Right forelimb (tissue), 1 donor: ENCODE measurements around the gene LTBP4.
A peak's percentile ranks its signal among the peaks of the same experiment; 100 is the strongest.
"Not testable (repeated sequence)": the region's sequence is repeated elsewhere in the genome, so short reads cannot be mapped to it uniquely, and the experiment has no call there.

Source experiments
- DNase-seq: peaks from one replicate; pipeline ENCODE4 v3.0.0-alpha.2; 2018

Gene LTBP4

GRCh38 chr19:40613690-40614621 lies 12.8 kb downstream of the LTBP4 start:
- peak; percentile 87 for DNase-seq

GRCh38 chr19:40614622-40615411 lies 13.6 kb downstream of the LTBP4 start:
- DNase-seq: peak; percentile 85

- DNase-seq: no peak
These were observed 15.0 kb downstream of the LTBP4 start for GRCh38 chr19:40616178-40616577.

- DNase-seq: no peak
These were observed 15.8 kb downstream of the LTBP4 start for GRCh38 chr19:40616941-40617340.

GRCh38 chr19:40617961-40618360 lies 16.8 kb downstream of the LTBP4 start:
- no peak for DNase-seq

- DNase-seq: no peak
These were observed 18.4 kb downstream of the LTBP4 start for GRCh38 chr19:40619333-40620160.

DNA sequence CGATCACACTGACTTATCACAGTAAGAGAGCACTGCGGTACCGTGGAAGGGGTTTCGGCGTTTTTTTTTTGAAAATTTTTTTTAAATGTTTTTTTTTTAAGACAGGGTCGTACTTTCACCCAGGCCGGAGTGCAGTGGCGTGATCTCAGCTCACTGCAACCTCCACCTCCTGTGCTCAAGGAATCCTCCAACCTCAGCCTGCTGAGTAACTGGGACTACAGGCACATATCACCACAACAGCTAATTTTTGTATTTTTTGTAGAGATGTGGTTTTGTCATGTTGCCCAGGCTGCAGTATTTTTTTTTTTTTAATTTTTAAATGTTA lies 19.0 kb downstream of the LTBP4 start:
- no peak for DNase-seq

DNA sequence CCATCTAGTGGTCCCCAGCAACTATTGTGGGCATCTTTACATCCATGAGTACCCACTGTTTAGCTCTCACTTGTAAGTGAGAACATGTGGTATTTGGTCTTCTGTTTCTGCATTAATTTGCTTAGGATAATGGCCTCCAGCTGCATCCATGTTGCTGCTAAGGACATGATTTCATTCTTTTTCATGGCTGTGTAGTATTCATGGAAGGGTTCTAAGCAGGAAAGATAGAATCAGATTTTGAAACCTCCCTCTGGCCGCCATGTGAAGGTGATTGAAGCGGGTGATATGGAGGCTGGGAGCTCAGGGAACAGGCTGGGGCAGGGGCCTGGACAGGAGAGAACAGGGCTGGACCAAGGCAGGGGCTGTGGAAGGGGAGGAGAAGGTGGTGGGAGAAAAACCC lies 20.1 kb downstream of the LTBP4 start:
- no peak for DNase-seq

DNA sequence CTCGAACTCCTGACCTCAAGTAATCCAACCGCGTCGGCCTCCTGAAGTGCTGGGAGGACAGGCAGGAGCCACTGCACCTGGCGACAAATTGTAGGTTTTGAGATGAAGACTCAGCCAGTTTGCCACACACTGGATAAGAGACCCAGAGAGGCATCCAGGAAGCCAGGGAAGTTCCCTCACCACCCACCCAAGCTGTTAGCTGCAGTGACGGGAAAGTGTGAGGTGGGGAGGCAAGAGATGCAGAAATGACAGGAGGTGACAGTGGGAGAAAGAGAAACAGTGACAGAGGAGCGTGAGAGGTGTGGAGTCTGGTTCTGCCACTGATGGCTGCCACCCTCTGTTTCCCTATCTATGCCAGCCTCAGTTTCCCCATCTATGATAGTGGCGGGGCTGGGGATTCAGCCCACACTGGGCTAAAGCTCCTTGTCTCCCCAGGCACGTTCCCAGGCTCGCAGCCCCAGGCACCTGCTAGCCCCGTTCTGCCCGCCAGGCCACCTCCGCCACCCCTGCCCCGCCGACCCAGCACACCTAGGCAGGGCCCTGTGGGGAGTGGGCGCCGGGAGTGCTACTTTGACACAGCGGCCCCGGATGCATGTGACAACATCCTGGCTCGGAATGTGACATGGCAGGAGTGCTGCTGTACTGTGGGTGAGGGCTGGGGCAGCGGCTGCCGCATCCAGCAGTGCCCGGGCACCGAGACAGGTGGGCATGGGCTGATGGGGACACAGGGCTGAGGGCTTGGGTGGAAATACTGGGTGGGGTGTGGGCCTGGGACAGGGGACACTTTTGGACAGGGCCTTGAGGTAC lies 21.0 kb downstream of the LTBP4 start:
- DNase-seq: no peak

DNA sequence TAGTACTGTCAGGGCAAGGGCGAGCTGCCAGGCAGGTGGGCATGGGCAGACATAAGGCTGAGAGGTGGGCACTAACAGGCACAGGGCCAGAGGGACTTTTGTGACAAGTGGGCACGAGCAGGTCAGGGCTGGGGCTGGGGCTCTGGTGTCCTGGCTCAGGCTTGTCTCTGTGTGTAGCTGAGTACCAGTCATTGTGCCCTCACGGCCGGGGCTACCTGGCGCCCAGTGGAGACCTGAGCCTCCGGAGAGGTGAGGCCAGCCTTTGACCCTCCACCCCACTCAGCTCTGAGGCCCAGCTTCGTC lies 21.6 kb downstream of the LTBP4 start:
- no peak for DNase-seq

DNA sequence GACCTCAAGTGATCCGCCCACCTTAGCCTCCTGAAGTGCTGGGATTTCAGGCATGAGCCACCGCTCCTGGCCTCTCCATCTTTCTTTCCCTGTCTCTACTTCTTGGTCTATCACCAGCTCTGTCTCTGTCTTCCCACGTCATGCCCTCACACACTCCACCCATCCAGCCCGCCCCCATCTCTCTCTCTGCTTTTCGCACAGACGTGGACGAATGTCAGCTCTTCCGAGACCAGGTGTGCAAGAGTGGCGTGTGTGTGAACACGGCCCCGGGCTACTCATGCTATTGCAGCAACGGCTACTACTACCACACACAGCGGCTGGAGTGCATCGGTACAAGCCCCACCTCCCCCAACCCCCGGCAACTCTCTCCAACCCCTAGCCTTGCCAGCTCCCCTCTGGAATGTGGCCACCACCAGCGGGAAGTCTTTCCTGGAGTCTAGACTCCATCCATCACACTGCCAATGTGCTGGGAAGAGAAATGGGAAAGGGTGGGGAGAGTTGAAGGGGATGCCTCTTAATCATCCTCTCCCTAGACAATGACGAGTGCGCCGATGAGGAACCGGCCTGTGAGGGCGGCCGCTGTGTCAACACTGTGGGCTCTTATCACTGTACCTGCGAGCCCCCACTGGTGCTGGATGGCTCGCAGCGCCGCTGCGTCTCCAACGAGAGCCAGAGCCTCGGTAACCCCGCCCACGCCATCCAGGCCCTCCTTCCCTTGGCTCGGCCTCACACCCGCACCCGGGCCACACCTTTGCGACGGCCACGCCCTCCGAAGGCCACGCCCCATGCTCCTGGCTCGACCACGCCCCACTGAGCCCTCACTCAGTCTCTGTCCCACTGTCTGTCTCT lies 22.5 kb downstream of the LTBP4 start:
- DNase-seq: no peak

- DNase-seq: not testable (repeated sequence)
These were observed 23.4 kb downstream of the LTBP4 start for GRCh38 chr19:40624369-40625153.

- DNase-seq: no peak
These were observed 24.4 kb downstream of the LTBP4 start for GRCh38 chr19:40625406-40626120.

DNA sequence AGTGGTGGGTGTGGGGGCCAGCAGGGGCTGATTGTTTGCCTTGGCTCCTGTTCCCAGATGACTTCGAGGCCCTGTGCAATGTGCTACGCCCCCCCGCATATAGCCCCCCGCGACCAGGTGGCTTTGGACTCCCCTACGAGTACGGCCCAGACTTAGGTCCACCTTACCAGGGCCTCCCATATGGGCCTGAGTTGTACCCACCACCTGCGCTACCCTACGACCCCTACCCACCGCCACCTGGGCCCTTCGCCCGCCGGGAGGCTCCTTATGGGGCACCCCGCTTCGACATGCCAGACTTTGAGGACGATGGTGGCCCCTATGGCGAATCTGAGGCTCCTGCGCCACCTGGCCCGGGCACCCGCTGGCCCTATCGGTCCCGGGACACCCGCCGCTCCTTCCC lies 25.7 kb downstream of the LTBP4 start:
- no peak for DNase-seq

DNA sequence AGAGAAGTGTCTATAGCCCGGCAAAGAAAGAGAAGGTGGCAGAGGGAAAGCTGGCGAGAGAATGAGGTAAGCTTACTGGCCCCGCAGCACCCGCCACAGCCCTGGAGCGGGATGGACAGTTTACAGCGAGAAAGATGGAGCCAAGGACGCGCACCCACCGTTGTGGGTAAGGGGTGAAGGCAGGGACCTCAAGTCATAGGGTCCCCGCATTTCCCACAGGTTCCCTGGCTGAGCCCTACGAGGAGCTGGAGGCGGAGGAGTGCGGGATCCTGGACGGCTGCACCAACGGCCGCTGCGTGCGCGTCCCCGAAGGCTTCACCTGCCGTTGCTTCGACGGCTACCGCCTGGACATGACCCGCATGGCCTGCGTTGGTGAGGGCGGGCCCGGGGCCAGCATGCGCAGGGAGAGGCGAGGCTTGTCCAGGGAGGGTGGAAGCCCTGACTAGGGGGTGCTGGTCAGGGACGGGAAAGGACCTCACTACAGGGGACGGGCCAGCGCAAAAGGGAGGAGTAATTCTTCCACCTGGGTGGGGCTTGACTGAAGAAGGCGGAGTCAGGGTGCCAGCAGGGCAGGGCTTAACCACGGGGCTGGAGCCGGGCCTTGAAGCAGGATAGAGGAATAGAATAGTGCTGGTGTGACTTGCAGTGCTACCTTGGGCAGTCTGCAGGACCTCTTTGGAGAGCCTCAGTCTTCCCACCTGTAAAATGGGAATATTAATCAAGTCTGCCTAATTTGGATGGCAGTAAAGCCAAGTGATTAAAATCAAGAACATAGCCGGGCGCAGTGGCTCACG lies 26.5 kb downstream of the LTBP4 start:
- no peak for DNase-seq

DNA sequence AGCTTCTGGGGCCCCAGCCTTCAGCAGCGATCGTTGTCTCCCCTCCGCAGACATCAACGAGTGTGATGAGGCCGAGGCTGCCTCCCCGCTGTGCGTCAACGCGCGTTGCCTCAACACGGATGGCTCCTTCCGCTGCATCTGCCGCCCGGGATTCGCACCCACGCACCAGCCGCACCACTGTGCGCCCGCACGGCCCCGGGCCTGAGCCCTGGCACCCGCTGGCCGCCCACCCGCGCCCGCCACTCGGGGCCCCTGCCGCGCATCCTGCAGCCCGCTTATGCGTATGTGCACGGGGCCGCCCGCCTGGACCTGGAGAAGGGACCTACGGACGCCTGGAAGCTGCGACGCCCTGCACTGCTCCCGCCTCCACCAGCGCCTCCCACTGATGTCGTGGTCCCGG lies 28.2 kb downstream of the LTBP4 start:
- no peak for DNase-seq

GRCh38 chr19:40630571-40631160 lies 29.5 kb downstream of the LTBP4 start:
- DNase-seq: no peak

DNA sequence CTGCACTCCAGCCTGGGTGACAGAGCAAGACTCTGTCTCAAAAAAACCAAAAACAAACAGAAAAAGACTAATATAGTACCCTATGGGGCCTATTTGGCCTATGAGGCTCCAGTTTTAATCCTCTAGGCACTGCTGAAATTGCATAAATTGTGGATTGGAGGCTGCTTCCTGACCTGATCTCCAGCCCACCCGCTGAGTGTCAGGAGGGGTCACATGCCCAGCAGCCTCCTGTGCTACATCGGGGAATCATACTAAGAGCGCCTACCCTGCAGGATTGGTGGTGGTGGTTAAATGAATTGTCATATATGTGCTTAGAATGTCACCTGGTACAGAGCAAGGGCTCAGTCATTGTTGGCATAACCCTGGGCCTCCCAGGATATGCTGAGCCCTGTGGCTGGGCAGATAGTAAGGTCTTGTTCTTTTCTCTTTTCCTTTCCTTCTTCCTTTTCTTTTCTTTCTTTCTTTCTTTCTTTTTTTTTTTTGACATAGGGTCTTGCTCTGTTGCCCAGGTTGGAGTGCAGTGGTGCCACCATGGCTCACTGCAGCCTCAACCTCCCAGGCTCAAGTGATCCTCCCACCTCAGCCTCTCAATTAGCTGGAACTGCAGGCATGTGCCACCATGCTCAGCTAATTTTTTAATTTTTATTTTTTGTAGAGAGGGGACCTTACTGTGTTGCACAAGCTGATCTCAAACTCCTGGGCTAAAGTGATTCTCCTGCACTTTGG lies 31.3 kb downstream of the LTBP4 start:
- DNase-seq: no peak
